Measurements from ENCODE around the gene ACADVL.

ACADVL gene

GRCh38 chr17:7262192-7262934 is 42.6 kb downstream of the ACADVL start, which contains the start of gene CLDN7:
TSS of gene CLDN7 (minus strand) at chr17:7262478. CDS start at chr17:7262043, 435 bp downstream.
- TF ChIP-seq, protein P1, sequence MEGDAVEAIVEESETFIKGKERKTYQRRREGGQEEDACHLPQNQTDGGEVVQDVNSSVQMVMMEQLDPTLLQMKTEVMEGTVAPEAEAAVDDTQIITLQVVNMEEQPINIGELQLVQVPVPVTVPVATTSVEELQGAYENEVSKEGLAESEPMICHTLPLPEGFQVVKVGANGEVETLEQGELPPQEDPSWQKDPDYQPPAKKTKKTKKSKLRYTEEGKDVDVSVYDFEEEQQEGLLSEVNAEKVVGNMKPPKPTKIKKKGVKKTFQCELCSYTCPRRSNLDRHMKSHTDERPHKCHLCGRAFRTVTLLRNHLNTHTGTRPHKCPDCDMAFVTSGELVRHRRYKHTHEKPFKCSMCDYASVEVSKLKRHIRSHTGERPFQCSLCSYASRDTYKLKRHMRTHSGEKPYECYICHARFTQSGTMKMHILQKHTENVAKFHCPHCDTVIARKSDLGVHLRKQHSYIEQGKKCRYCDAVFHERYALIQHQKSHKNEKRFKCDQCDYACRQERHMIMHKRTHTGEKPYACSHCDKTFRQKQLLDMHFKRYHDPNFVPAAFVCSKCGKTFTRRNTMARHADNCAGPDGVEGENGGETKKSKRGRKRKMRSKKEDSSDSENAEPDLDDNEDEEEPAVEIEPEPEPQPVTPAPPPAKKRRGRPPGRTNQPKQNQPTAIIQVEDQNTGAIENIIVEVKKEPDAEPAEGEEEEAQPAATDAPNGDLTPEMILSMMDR (IDR thresholded peaks at IDR 0.05; ENCODE audit: control insufficient read depth, extremely low read depth, insufficient read depth), result peak; percentile 57
- H3K4me3 ChIP-seq (ENCODE audit: low read depth, low read length), result peak within 1 kb of the TSS; percentile 96
- peak; percentile 87 for DNase-seq (ENCODE audit: low read depth)

DNA sequence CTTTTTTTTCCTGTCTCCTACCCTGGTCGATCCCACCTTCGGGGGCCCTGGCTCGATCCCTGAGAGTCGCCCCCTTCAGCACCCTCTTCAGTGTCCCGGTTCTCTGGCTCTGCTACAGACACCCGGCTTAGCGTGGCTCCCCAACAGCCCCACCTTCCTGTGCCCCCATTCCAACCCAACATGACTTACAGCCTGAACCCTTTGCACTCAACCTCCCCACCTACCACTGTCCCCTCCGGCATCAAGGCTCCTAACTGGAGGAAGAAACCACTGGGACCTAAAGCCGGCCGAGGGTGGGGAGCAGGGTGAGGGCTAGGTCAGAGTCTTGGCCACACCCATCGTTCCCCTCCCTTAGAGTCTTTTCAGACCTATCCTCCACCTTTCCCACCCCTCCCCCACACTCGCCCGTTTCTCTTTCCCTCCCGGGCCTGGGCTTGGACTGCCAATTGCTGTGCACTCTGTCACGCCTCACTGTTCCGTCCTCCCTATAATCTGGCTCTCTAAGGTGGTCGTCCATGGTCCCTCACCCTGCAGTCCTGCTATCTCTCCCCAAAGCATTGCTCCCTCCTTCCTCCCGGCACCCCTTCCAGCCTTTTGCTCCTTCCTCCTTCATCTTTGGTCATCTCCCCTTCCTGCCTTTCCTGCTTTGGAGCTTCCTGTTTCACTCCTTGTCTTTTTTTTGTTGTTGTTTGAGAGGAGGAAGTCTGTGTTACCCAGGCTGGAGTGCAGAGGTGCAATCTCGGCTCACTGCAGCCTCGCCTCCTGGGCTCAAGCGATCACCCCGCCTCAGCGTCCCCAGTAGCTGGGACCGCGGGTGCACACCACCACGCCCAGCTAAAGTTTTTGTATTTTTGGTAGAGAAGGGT is 43.4 kb downstream of the ACADVL start:
- DNase-seq (ENCODE audit: low read depth), result peak; percentile 73
- TF ChIP-seq, protein P1 (IDR thresholded peaks at IDR 0.05; ENCODE audit: control insufficient read depth, extremely low read depth, insufficient read depth), result no peak
- H3K4me3 ChIP-seq (ENCODE audit: low read depth, low read length), result peak overlapping the region; percentile 96

DNA sequence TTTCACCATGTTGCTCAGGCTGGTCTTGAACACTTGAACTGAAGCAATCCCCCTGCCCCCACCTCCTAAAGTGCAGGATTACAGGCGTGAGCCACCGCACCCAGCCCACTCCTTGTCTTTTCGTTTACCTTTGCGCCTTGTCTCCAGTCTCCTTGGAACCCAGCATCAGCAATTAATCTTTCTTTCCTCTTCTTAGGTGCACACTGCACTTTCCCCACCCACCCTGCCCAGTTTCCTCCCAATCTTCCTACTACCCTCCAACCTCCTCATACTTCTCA is 44.0 kb downstream of the ACADVL start:
- TF ChIP-seq, protein P1 (IDR thresholded peaks at IDR 0.05; ENCODE audit: control insufficient read depth, extremely low read depth, insufficient read depth), result no peak
- DNase-seq (ENCODE audit: low read depth), result no peak
- H3K4me3 ChIP-seq (ENCODE audit: low read depth, low read length), result peak overlapping the region; percentile 96

GRCh38 chr17:7266784-7267183 is 47.0 kb downstream of the ACADVL start:
- H3K4me3 ChIP-seq (ENCODE audit: low read depth, low read length), result no peak overlapping the region
- DNase-seq (ENCODE audit: low read depth), result no peak
- TF ChIP-seq, protein P1 (IDR thresholded peaks at IDR 0.05; ENCODE audit: control insufficient read depth, extremely low read depth, insufficient read depth), result no peak
